PC-9 (cell line): ENCODE results near the gene GCFC2. TPM values are rescaled to one million over a fixed set of nuclear protein-coding genes. Genes with fewer than 3 reads are reported as not detected.

ENCODE experiments used
- BruUV-seq: library from RNA; stranded (reverse); fragments of 400-500 nt; replicated peaks from 2 replicates; lab custom pipeline; 2021; lab: Mats Ljungman, UMichigan
- CTCF ChIA-PET: fragments of 300-600 bp; sonication (Branson Sonifier 250); formaldehyde crosslinking; loops from one replicate; lab custom pipeline; 2022; ENCODE audit warnings: antibody characterized with exemption; lab: Charles Lee
- POLR2A ChIA-PET: fragments of 300-600 bp; sonication (Branson Sonifier 250); formaldehyde crosslinking; loops from one replicate; lab custom pipeline; 2022; ENCODE audit warnings: antibody characterized with exemption; ENCODE audit not compliant: unreplicated experiment; lab: Charles Lee
- DNase-seq, 2 experiments: peaks; one replicate each; pipeline versions ENCODE4 v3.0.0 to v3.0.0-alpha.2; 2015 to 2022; ENCODE audit warnings: mixed read lengths in 1 of 2
- H2AFZ ChIP-seq: fragments of 200-600 bp; sonication (generic); 2 replicates; pipeline ENCODE4 v1.8.1; 2017; ENCODE audit warnings: antibody characterized with exemption
- H3F3A ChIP-seq: fragments of 200-600 bp; sonication (generic); 2 replicates; pipeline ENCODE4 v1.8.1; 2017; ENCODE audit warnings: antibody characterized with exemption, mild to moderate bottlenecking, low read depth; ENCODE audit not compliant: insufficient read depth
- H3K27ac ChIP-seq: fragments of 200-600 bp; sonication (generic); 2 replicates; pipeline ENCODE4 v1.6.1; 2016; ENCODE audit warnings: mixed run types
- H3K27me3 ChIP-seq: fragments of 200-600 bp; sonication (generic); 2 replicates; pipeline ENCODE4 v1.6.1; 2016; ENCODE audit warnings: low read depth, mixed run types; ENCODE audit not compliant: insufficient read depth
- H3K36me3 ChIP-seq: fragments of 200-600 bp; sonication (generic); 2 replicates; pipeline ENCODE4 v1.6.1; 2016; ENCODE audit warnings: low read depth, mixed run types
- H3K4me1 ChIP-seq: fragments of 200-600 bp; sonication (generic); replicated peaks from 2 replicates; pipeline ENCODE4 v1.6.1; 2016; ENCODE audit warnings: mixed run types; ENCODE audit not compliant: insufficient read depth
- H3K4me2 ChIP-seq: fragments of 200-600 bp; sonication (generic); 2 replicates; pipeline ENCODE4 v1.6.1; 2017; ENCODE audit warnings: mixed run types
- H3K4me3 ChIP-seq: fragments of 200-600 bp; sonication (generic); 2 replicates; pipeline ENCODE4 v1.6.1; 2016; ENCODE audit warnings: mixed run types
- H3K79me2 ChIP-seq: fragments of 200-600 bp; sonication (generic); 2 replicates; pipeline ENCODE4 v1.6.1; 2017; ENCODE audit warnings: low read depth, mixed run types
- H3K9me2 ChIP-seq: fragments of 200-600 bp; sonication (generic); 2 replicates; pipeline ENCODE4 v1.8.1; 2017; ENCODE audit warnings: mild to moderate bottlenecking; ENCODE audit not compliant: insufficient read depth
- H3K9me3 ChIP-seq: fragments of 200-600 bp; sonication (generic); 2 replicates; pipeline ENCODE4 v1.8.1; 2016; ENCODE audit warnings: low read depth; ENCODE audit not compliant: insufficient read depth
- H4K20me1 ChIP-seq: fragments of 200-600 bp; sonication (generic); 2 replicates; pipeline ENCODE4 v1.8.1; 2017; ENCODE audit not compliant: insufficient read depth
- CTCF ChIP-seq: fragments of 200-600 bp; sonication (generic); conservative IDR thresholded peaks from 2 replicates; pipeline ENCODE4 v1.6.1; 2017; ENCODE audit warnings: mixed run types, antibody characterized with exemption, mild to moderate bottlenecking, moderate library complexity
- EZH2 ChIP-seq: fragments of 200-600 bp; sonication (generic); IDR thresholded peaks from 2 replicates; pipeline ENCODE4 v1.8.0; 2017; ENCODE audit warnings: antibody characterized with exemption, low read depth
- intact Hi-C: fragments of 100-400 bp; cut with micrococcal nuclease; formaldehyde crosslinking; loops from one replicate; pipeline ENCODE4 v1.10.0; 2022; ENCODE audit not compliant: unreplicated experiment
- total RNA-seq: library from RNA; stranded (reverse); gene quantifications from 2 replicates; pipeline ENCODE4 v1.2.3, GENCODE V29; 2021

The GCFC2 gene
- total RNA-seq, 1 experiment from 2014 or later = 15.7 TPM

GRCh38 chr2:75640621-75641121 lies 70.0 kb downstream of the GCFC2 start:
- H3K4me3 ChIP-seq = no peak overlapping the region

GRCh38 chr2:75637568-75637967 lies 73.1 kb downstream of the GCFC2 start:
- no peak overlapping the region for H3K4me3 ChIP-seq
- no peak overlapping the region for H2AFZ ChIP-seq
- no peaks in the 10 kb centered on the region for H3K27me3 ChIP-seq
- no peak overlapping the region for H3K4me2 ChIP-seq
- intact Hi-C loops = no loop called here
- no peak overlapping the region for H3K27ac ChIP-seq
- ChIA-PET POLR2A (interaction anchor here (0.5 kb wide), 1 partner anchor 1361 kb away, joined by 3 read pairs; no protein-coding TSS in a partner anchor), CTCF (interaction anchor here (0.6 to 0.7 kb wide), 2 partner anchors 589 to 763 kb away, joined by 3 to 5 read pairs; no protein-coding TSS in a partner anchor)
- DNase-seq = no peak
- no peaks in the 10 kb centered on the region for H3K9me2 ChIP-seq
- peaks cover 11% of the 10 kb centered on the region; the same call in 1 of the 2 replicates for H3F3A ChIP-seq
- TF ChIP-seq CTCF (no peak), EZH2 (no peak)
- no peaks in the 10 kb centered on the region for H4K20me1 ChIP-seq
- no peaks in the 10 kb centered on the region for H3K79me2 ChIP-seq
- no TSS peak for BruUV-seq
- no peaks in the 10 kb centered on the region for H3K9me3 ChIP-seq
- H3K4me1 ChIP-seq = peaks cover 13% of the 10 kb centered on the region
- no peaks in the 10 kb centered on the region for H3K36me3 ChIP-seq

More at GRCh38 chr2:75640621-75641121, 70.0 kb downstream of the GCFC2 start:
- H3K27me3 ChIP-seq = no peaks in the 10 kb centered on the region
- peak; percentile 53 to 54 for DNase-seq
- no peaks in the 10 kb centered on the region for H3K9me2 ChIP-seq
- POLR2A ChIA-PET = interaction anchor here (0.6 kb wide), 3 partner anchors 58 to 398 kb away, joined by 3 to 4 read pairs (median 3); no protein-coding TSS in a partner anchor
- CTCF ChIA-PET = interaction anchor here (0.6 to 1.1 kb wide), 3 partner anchors 12 to 917 kb away, joined by 3 to 7 read pairs (median 3); no protein-coding TSS in a partner anchor
- no peaks in the 10 kb centered on the region for H3K79me2 ChIP-seq
- no peaks in the 10 kb centered on the region for H3K36me3 ChIP-seq
- intact Hi-C loops = loop anchor here (2.0 kb wide), 2 partner anchors 36 to 76 kb away; no protein-coding TSS in a partner anchor
- H3K4me1 ChIP-seq = no peaks in the 10 kb centered on the region; the same call in 1 of the 2 replicates
- TF ChIP-seq CTCF (peak; percentile 95), EZH2 (no peak)
- H2AFZ ChIP-seq = no peak overlapping the region; the same call in 1 of the 2 replicates
- no peak overlapping the region for H3K27ac ChIP-seq
- BruUV-seq = no TSS peak
- H3K4me2 ChIP-seq = no peak overlapping the region
- no peaks in the 10 kb centered on the region for H3F3A ChIP-seq
- no peaks in the 10 kb centered on the region for H3K9me3 ChIP-seq
- no peaks in the 10 kb centered on the region for H4K20me1 ChIP-seq

- BruUV-seq = no TSS peak
- DNase-seq = peak in 1 of 2 experiments; percentile 80
- Histone ChIP-seq H2AFZ (no peak overlapping the region), H3K27ac (0 out of 2 replicates have a peak overlapping the region, but pooled peaks have one; percentile 4), H3K36me3 (no peaks in the 10 kb centered on the region), H3F3A (peaks cover 11% of the 10 kb centered on the region; the same call in 1 of the 2 replicates), H3K4me2 (0 out of 2 replicates have a peak overlapping the region, but pooled peaks have one; percentile 4), H3K4me3 (no peak overlapping the region), H3K4me1 (peaks cover 13% of the 10 kb centered on the region), H3K9me2 (no peaks in the 10 kb centered on the region), H3K79me2 (no peaks in the 10 kb centered on the region), H4K20me1 (no peaks in the 10 kb centered on the region), H3K27me3 (no peaks in the 10 kb centered on the region), H3K9me3 (no peaks in the 10 kb centered on the region)
- POLR2A ChIA-PET = no interaction called here
- CTCF ChIA-PET = interaction anchor here (1.0 kb wide), 1 partner anchor 27 kb away, joined by 3 read pairs; no protein-coding TSS in a partner anchor
- TF ChIP-seq EZH2 (no peak), CTCF (no peak)
- intact Hi-C loops = no loop called here
Observed at GRCh38 chr2:75634945-75635344, 75.8 kb downstream of the GCFC2 start.
